Pulmonary artery endothelial cell (primary cell): ENCODE data around the gene GEMIN8. TPM values are rescaled to one million over a fixed set of nuclear protein-coding genes. Genes with fewer than 3 reads are reported as not detected.

Source experiments
- DNase-seq: peaks from one replicate; pipeline ENCODE4 v3.0.0-alpha.2; 2011; ENCODE audit warnings: low read depth, low spot score
- total RNA-seq: library from RNA; depleted of rRNA; stranded (reverse); fragments of >200 nt; gene quantifications from 2 replicates; pipeline ENCODE4 v1.2.3, GENCODE V29; 2014

The GEMIN8 gene
- total RNA-seq, 1 donor from 2014 or later = 16.7 TPM

- DNase-seq = no peak
Observed at GRCh38 chrX:14015941-14016340, 13.8 kb downstream of the GEMIN8 start.

GRCh38 chrX:14015294-14015693 is 14.4 kb downstream of the GEMIN8 start:
- no peak for DNase-seq

- DNase-seq = no peak
Observed at GRCh38 chrX:14014526-14014925, 15.2 kb downstream of the GEMIN8 start.

GRCh38 chrX:14013054-14013453 is 16.6 kb downstream of the GEMIN8 start:
- DNase-seq = no peak

GRCh38 chrX:14010566-14010965 is 19.1 kb downstream of the GEMIN8 start:
- no peak for DNase-seq

- no peak for DNase-seq
Observed at GRCh38 chrX:14006540-14006939, 23.2 kb downstream of the GEMIN8 start.

GRCh38 chrX:14003876-14004425 is 25.7 kb downstream of the GEMIN8 start:
- no peak for DNase-seq

GRCh38 chrX:14003028-14003427 is 26.7 kb downstream of the GEMIN8 start:
- no peak for DNase-seq

GRCh38 chrX:13996650-13997049 is 33.0 kb downstream of the GEMIN8 start:
- DNase-seq = no peak

GRCh38 chrX:13994536-13995080 is 35.1 kb downstream of the GEMIN8 start:
- no peak for DNase-seq

GRCh38 chrX:13994104-13994503 is 35.6 kb downstream of the GEMIN8 start:
- DNase-seq = no peak

GRCh38 chrX:13990126-13990800 is 39.4 kb downstream of the GEMIN8 start:
- no peak for DNase-seq

- DNase-seq = no peak
Observed at GRCh38 chrX:13985697-13986435, 43.8 kb downstream of the GEMIN8 start.

- no peak for DNase-seq
Observed at GRCh38 chrX:13983734-13984133, 46.0 kb downstream of the GEMIN8 start.

- DNase-seq = no peak
Observed at GRCh38 chrX:13968198-13968597, 61.5 kb downstream of the GEMIN8 start.

- DNase-seq = no peak
Observed at GRCh38 chrX:13967636-13968035, 62.1 kb downstream of the GEMIN8 start.

GRCh38 chrX:13966793-13967125 is 62.9 kb downstream of the GEMIN8 start:
- DNase-seq = no peak

- no peak for DNase-seq
Observed at GRCh38 chrX:13966071-13966792, 63.5 kb downstream of the GEMIN8 start.

- no peak for DNase-seq
Observed at GRCh38 chrX:13965531-13965930, 64.2 kb downstream of the GEMIN8 start.

- DNase-seq = no peak
Observed at GRCh38 chrX:13956998-13957397, 72.7 kb downstream of the GEMIN8 start.
